Activated T-cell treated with anti-CD3 and anti-CD28 coated beads, Interleukin-2, amount 50 U/mL, for 24 hours (primary cell): ENCODE data around the gene HINFP.

Experiments used
- DNase-seq: peaks from one replicate; pipeline ENCODE4 v3.0.0-alpha.2; 2020
- H3K27ac Mint-ChIP-seq: 2 replicates; pipeline ENCODE4 v1.8.0; 2020; ENCODE audit warnings: mild to moderate bottlenecking, mixed read lengths
- H3K27me3 Mint-ChIP-seq: 2 replicates; pipeline ENCODE4 v1.8.0; 2020; ENCODE audit warnings: mixed read lengths
- H3K36me3 Mint-ChIP-seq: 2 replicates; pipeline ENCODE4 v1.8.0; 2020; ENCODE audit warnings: low read depth, mixed read lengths
- H3K4me1 Mint-ChIP-seq: 2 replicates; pipeline ENCODE4 v1.8.0; 2020; ENCODE audit warnings: low read depth, mixed read lengths
- H3K4me3 Mint-ChIP-seq: 2 replicates; pipeline ENCODE4 v1.8.0; 2020; ENCODE audit warnings: mild to moderate bottlenecking, moderate library complexity, mixed read lengths
- H3K9me3 Mint-ChIP-seq: 2 replicates; pipeline ENCODE4 v1.8.0; 2020; ENCODE audit warnings: mixed read lengths

HINFP gene, protein sequence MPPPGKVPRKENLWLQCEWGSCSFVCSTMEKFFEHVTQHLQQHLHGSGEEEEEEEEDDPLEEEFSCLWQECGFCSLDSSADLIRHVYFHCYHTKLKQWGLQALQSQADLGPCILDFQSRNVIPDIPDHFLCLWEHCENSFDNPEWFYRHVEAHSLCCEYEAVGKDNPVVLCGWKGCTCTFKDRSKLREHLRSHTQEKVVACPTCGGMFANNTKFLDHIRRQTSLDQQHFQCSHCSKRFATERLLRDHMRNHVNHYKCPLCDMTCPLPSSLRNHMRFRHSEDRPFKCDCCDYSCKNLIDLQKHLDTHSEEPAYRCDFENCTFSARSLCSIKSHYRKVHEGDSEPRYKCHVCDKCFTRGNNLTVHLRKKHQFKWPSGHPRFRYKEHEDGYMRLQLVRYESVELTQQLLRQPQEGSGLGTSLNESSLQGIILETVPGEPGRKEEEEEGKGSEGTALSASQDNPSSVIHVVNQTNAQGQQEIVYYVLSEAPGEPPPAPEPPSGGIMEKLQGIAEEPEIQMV

DNA sequence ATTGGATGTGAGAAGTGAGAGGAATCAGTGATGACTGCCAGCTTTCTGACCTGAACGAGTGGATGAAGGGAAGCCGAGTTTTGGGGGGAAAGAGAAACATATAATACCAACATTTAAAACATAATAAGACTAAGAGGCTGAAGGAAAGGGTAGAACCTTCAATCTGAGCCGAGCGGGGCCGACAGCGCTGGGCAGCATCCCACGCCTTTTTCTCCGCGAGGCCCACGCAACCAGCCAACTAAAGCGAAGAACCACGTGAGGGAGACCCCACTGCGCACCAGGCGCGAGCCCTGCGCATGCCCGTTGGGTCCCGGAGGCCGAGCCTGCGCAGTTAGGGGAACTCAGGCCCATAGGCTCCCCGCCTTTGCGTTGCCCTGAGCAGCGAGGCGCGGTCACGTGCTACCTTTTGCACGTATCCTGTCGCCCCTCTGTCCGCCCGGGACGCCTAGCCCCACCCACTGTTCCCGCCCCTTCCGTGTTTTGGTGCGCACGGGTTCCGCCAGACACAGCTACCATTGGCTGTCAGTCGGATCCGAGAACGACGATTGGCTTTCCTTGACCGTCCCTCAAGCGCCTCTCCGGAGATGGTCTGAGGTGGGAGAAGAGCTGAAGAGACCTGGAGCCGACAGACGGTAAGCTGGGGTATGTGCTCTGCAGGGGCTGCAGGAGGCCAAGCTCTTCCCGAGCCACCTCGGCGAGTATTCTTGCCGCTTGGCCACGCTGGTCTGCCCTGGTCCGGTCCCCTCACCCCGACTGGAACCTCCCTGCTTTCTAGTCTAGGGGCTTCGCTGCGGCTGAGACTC lies at the start of gene HINFP:
Gene HINFP, plus strand, starts transcription at position 573 of the 803 bp plus-strand sequence. CDS start 5,365 bp downstream, outside the sequence.
- Mint-ChIP-seq H3K27me3 (no peaks in the 10 kb centered on the region), H3K4me3 (peak within 1 kb of the TSS; percentile 92), H3K9me3 (no peaks in the 10 kb centered on the region), H3K4me1 (peaks cover 26% of the 10 kb centered on the region), H3K36me3 (peaks cover 58% of the 10 kb centered on the region), H3K27ac (peak within 1 kb of the TSS; percentile 95)
- peak; percentile 100 for DNase-seq

DNA sequence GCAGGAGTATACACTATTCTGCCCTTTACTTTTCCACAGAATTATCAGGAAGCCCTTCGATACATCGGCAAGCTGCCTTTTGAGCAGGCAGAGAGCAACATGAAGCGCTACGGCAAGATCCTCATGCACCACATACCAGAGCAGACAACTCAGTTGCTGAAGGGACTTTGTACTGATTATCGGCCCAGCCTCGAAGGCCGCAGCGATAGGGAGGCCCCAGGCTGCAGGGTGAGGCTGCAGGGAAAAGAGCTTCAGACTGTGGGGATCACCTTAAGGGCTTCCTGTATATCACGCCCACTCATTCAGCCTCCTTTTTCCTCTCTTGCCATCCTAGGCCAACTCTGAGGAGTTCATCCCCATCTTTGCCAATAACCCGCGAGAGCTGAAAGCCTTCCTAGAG lies 43.5 kb upstream of the HINFP start:
- Mint-ChIP-seq H3K4me1 (no peaks in the 10 kb centered on the region), H3K9me3 (no peaks in the 10 kb centered on the region), H3K36me3 (peaks cover 84% of the 10 kb centered on the region), H3K27me3 (no peaks in the 10 kb centered on the region), H3K4me3 (no peak overlapping the region), H3K27ac (peak overlapping the region; percentile 20)
- no peak for DNase-seq

DNA sequence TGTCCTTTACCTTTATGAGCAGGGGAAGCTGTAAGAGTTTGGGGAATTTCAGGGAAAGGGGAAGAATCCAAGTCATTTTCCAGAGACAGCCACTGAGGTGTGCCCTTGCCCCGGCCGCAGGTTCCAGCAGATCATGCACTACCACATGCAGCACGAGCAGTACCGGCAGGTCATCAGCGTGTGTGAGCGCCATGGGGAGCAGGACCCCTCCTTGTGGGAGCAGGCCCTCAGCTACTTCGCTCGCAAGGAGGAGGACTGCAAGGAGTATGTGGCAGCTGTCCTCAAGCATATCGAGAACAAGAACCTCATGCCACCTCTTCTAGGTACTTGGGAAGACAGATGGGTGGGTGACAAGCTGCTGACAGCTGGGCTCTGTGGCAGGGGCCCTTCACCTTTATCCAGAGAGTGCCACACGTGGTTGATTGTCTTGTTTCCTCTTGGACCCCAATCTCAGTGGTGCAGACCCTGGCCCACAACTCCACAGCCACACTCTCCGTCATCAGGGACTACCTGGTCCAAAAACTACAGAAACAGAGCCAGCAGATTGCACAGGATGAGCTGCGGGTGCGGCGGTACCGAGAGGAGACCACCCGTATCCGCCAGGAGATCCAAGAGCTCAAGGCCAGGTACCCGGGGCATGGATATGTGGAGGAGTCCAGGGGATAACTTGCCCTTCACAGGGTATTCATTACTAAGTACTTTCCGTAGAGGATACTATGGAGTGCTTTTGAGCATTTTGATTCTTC lies 42.5 kb upstream of the HINFP start:
- no peak for DNase-seq
- Mint-ChIP-seq H3K27ac (peak overlapping the region; percentile 20), H3K36me3 (peaks cover 74% of the 10 kb centered on the region), H3K27me3 (no peaks in the 10 kb centered on the region), H3K4me1 (no peaks in the 10 kb centered on the region), H3K4me3 (no peak overlapping the region), H3K9me3 (no peaks in the 10 kb centered on the region)

DNA sequence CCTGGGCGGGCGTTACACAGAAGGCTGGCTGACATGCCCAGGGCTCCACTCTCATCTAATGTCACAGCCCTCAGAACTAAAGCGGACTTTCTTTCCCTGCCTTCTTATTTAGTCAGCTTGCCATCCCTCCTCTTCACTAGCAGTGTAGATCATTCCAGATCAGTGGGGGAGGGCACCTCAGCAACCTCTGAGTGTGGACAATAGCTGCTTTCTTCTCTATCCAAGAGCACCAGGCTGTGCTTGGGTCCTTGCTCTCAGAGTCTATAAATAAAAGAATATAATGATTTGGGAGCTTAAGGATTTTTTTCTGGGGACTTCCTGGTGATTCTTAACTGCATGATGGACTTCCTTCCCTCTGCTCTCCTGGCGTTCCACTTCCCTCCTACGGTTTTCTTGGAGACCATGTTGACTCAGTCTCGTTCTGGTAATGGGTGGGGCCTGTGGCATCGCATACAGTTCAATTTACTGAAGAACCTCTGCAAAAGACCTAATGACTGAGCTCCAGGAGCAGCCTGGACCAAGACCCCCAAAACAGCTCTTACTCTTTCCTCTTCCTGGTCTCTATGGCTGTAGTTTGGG lies 39.6 kb upstream of the HINFP start:
- no peak for DNase-seq
- no peaks in the 10 kb centered on the region for H3K27me3 Mint-ChIP-seq
- H3K9me3 Mint-ChIP-seq: no peaks in the 10 kb centered on the region
- no peak overlapping the region for H3K4me3 Mint-ChIP-seq
- H3K36me3 Mint-ChIP-seq: peaks cover 69% of the 10 kb centered on the region
- H3K27ac Mint-ChIP-seq: peak overlapping the region; percentile 44
- H3K4me1 Mint-ChIP-seq: peaks cover 16% of the 10 kb centered on the region

GRCh38 chr11:119084663-119085436 lies 36.5 kb upstream of the HINFP start, which contains the start of gene HMBS:
TSS of gene HMBS (plus strand) at chr11:119084881. CDS start at chr11:119085034, 153 bp downstream.
- Mint-ChIP-seq H3K9me3 (no peaks in the 10 kb centered on the region), H3K4me3 (peak within 1 kb of the TSS; percentile 99), H3K4me1 (peaks cover 24% of the 10 kb centered on the region), H3K27me3 (no peaks in the 10 kb centered on the region), H3K36me3 (peaks cover 63% of the 10 kb centered on the region), H3K27ac (peak within 1 kb of the TSS; percentile 98)
- DNase-seq: peak; percentile 97

GRCh38 chr11:119085437-119085847 lies 35.9 kb upstream of the HINFP start:
- no peak for DNase-seq
- Mint-ChIP-seq H3K9me3 (no peaks in the 10 kb centered on the region), H3K4me1 (peaks cover 24% of the 10 kb centered on the region), H3K4me3 (peak overlapping the region; percentile 99), H3K36me3 (peaks cover 63% of the 10 kb centered on the region), H3K27me3 (no peaks in the 10 kb centered on the region), H3K27ac (peak overlapping the region; percentile 98)

GRCh38 chr11:119087123-119087522 lies 34.3 kb upstream of the HINFP start:
- Mint-ChIP-seq H3K4me3 (peak overlapping the region; percentile 42), H3K4me1 (peaks cover 34% of the 10 kb centered on the region), H3K9me3 (no peaks in the 10 kb centered on the region), H3K27me3 (no peaks in the 10 kb centered on the region), H3K27ac (peak overlapping the region; percentile 20), H3K36me3 (peaks cover 62% of the 10 kb centered on the region)
- DNase-seq: no peak

DNA sequence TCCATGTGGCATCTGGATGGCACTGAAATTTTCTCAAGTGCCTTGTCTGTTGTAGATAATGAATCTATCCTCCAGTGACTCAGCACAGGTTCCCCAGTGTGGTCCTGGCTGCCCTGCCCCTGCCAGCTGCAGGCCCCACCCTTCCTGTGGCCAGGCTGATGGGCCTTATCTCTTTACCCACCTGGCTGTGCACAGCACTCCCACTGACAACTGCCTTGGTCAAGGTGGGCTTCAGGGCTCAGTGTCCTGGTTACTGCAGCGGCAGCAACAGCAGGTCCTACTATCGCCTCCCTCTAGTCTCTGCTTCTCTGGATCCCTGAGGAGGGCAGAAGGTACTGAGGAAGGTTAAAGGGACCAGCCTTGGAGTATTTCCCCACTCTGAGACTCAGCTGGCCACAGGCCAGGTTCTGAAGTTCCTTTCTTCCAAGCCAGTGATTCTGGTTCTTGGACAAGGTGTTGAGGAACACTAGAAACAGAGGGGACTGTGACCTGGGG lies 33.6 kb upstream of the HINFP start:
- Mint-ChIP-seq H3K4me1 (peaks cover 40% of the 10 kb centered on the region), H3K9me3 (no peaks in the 10 kb centered on the region), H3K4me3 (no peak overlapping the region), H3K27ac (no peak overlapping the region), H3K36me3 (peaks cover 63% of the 10 kb centered on the region), H3K27me3 (no peaks in the 10 kb centered on the region)
- no peak for DNase-seq

- Mint-ChIP-seq H3K27me3 (no peaks in the 10 kb centered on the region), H3K36me3 (peaks cover 69% of the 10 kb centered on the region), H3K27ac (no peak overlapping the region), H3K9me3 (no peaks in the 10 kb centered on the region), H3K4me1 (peaks cover 46% of the 10 kb centered on the region), H3K4me3 (no peak overlapping the region)
- no peak for DNase-seq
Observed at GRCh38 chr11:119088406-119088805, 33.0 kb upstream of the HINFP start.

DNA sequence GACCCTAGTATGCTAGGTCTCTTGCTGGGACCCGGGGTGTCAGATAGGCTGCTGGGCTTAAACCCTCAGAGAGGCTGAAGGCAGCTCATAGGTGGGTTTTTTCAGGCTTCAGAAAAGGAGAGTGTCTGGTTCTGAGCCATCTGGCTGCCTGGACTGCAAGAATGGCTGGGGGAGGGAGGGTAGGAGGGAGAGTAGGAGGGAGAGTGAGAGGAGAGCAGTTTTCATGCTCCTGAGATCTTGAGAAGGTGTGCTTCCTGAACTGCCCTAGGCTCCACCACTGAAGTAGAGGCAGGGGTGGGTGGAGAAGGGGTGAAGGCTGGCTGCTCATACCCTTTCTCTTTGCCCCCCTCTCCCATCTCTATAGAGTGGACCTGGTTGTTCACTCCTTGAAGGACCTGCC lies 32.1 kb upstream of the HINFP start:
- DNase-seq: no peak
- peaks cover 48% of the 10 kb centered on the region for H3K4me1 Mint-ChIP-seq
- H3K4me3 Mint-ChIP-seq: no peak overlapping the region
- peaks cover 79% of the 10 kb centered on the region for H3K36me3 Mint-ChIP-seq
- H3K27me3 Mint-ChIP-seq: no peaks in the 10 kb centered on the region
- no peaks in the 10 kb centered on the region for H3K9me3 Mint-ChIP-seq
- no peak overlapping the region for H3K27ac Mint-ChIP-seq

DNA sequence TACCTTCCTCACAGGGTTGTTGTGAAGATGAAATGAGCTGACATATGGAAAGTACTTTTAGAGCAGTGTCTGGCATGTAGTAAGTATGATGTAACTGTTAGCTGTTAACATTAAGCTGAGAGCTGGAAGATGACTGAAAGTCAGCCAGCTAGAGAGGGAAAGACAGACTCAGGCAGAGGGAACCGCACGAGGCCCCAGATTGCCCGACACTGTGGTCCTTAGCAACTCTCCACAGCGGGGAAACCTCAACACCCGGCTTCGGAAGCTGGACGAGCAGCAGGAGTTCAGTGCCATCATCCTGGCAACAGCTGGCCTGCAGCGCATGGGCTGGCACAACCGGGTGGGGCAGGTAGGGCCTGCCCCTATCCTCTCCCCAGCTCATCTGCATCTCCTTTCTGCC lies 30.2 kb upstream of the HINFP start:
- Mint-ChIP-seq H3K9me3 (no peaks in the 10 kb centered on the region), H3K4me3 (no peak overlapping the region), H3K36me3 (peaks cover 82% of the 10 kb centered on the region), H3K4me1 (peaks cover 43% of the 10 kb centered on the region), H3K27ac (peak overlapping the region; percentile 93), H3K27me3 (peaks cover 3% of the 10 kb centered on the region)
- DNase-seq: no peak

DNA sequence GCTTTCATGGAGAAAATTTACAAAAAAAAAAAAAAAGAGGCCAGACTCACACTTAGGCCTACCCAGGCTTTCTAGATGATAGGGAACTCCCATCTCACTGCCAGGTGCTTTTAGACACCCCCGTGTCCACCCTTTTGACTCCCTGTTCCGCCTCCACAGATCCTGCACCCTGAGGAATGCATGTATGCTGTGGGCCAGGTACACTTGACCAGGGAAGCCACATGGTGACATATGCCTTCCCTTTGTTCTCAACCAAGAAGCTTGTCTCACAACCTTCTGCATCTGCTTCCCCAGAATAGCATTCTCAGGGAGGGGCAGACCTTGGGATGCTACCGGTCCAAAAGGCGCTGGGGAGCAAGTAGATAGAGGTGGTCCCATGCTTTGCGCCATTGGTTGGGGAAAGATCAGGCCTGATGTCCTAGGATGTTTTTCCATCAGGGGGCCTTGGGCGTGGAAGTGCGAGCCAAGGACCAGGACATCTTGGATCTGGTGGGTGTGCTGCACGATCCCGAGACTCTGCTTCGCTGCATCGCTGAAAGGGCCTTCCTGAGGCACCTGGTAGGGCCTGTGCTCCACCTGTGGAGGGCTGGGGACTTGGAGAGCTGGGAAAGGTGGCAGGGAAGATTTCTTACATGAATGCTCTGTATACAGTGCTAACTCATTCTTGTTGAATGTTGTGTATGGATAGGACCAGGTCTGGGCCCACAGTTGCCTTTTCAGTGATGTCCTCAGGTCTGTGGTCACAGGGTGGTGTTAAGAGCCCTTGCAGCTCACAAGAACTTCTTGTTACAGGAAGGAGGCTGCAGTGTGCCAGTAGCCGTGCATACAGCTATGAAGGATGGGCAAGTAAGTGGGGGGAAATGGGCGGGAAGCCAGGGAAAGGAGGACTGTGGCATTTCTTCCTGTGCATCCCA lies 29.2 kb upstream of the HINFP start:
- Mint-ChIP-seq H3K27ac (peak overlapping the region; percentile 93), H3K27me3 (peaks cover 3% of the 10 kb centered on the region), H3K36me3 (peaks cover 91% of the 10 kb centered on the region), H3K9me3 (no peaks in the 10 kb centered on the region), H3K4me1 (peaks cover 45% of the 10 kb centered on the region), H3K4me3 (peak overlapping the region; percentile 93)
- no peak for DNase-seq
